LNCAP (cell line): Measurements from ENCODE around the gene RHBDF2.

ENCODE experiments used
- TF ChIP-seq, protein P1 (sequence below): fragments of 450-650 bp; IDR thresholded peaks from 2 replicates; pipeline ENCODE4 v1.5.1; 2017; ENCODE audit warnings: mild to moderate bottlenecking

Gene RHBDF2

DNA sequence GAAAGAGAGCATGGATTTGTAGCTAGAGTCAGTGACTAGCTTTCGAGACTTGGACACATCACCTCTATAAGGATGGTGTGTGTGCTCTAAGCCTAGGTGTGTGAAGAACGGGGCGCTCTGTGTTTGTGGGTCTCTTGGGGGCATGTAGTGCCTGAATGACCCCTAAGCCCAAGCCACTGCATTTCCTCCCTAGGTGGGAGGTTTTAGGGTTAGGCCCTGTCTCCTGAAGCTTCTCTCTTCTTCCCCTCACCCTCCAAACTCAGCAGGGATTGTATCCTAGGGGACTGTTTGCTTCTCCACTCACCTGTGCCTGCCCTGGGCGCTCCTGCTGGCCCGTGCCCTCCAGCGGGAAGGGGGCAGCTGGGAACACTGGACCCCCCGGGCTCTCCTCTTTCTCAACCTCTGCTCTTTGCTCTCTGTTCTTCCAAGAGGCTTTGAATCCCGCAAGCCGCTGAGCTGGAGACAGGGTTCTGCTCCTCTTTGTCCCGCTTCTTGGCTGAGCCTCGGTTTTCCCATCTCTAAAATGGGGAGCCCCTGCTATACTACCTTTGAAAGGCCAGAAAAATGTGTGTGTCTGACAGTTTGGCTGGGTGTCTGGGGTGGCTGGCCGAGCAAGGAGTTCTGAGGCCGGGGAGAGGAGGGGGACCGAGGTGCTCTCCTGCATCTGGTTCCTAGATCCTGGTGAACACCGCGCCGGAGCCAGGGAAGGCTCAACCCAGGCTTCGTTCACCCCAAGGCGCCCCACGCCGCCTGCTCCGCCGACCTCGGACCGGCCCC lies 35.5 kb upstream of the RHBDF2 start:
- TF ChIP-seq, protein P1, sequence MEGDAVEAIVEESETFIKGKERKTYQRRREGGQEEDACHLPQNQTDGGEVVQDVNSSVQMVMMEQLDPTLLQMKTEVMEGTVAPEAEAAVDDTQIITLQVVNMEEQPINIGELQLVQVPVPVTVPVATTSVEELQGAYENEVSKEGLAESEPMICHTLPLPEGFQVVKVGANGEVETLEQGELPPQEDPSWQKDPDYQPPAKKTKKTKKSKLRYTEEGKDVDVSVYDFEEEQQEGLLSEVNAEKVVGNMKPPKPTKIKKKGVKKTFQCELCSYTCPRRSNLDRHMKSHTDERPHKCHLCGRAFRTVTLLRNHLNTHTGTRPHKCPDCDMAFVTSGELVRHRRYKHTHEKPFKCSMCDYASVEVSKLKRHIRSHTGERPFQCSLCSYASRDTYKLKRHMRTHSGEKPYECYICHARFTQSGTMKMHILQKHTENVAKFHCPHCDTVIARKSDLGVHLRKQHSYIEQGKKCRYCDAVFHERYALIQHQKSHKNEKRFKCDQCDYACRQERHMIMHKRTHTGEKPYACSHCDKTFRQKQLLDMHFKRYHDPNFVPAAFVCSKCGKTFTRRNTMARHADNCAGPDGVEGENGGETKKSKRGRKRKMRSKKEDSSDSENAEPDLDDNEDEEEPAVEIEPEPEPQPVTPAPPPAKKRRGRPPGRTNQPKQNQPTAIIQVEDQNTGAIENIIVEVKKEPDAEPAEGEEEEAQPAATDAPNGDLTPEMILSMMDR: no peak

DNA sequence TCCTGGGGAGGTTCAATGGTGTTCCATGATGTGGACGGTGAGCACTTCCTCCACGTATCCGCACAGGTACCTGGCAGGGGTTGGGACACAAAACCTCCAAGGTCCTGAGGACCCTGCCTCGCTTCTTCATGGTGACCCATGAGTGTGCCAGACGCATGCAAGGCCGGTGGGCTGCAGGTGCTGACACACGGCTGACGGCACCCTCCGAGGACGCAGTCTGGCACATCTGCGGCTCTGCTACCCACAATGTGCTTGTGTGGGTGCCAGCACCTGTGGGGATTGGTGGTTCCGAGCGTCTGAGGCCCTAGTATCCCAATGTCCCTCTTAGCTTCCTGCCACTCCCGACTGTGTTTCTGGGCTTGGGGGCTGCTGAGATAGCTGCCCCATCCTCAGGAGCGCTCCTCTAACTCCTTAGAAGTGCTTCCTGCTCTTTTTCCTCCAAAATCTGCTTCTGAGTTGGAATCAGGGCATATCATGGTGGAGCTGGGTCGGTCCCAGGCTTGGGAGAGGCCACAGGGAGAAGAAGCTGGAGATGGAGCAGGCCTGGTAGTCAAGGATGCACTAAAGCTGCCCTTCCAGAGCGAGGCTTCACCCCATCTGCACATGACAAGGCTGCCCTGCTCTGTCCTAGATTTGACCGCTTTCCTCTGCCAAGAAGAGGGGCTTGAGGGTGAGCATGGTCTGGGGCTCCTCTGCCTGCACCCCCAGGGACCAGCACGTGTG lies 34.7 kb upstream of the RHBDF2 start:
- TF ChIP-seq, protein P1: no peak

DNA sequence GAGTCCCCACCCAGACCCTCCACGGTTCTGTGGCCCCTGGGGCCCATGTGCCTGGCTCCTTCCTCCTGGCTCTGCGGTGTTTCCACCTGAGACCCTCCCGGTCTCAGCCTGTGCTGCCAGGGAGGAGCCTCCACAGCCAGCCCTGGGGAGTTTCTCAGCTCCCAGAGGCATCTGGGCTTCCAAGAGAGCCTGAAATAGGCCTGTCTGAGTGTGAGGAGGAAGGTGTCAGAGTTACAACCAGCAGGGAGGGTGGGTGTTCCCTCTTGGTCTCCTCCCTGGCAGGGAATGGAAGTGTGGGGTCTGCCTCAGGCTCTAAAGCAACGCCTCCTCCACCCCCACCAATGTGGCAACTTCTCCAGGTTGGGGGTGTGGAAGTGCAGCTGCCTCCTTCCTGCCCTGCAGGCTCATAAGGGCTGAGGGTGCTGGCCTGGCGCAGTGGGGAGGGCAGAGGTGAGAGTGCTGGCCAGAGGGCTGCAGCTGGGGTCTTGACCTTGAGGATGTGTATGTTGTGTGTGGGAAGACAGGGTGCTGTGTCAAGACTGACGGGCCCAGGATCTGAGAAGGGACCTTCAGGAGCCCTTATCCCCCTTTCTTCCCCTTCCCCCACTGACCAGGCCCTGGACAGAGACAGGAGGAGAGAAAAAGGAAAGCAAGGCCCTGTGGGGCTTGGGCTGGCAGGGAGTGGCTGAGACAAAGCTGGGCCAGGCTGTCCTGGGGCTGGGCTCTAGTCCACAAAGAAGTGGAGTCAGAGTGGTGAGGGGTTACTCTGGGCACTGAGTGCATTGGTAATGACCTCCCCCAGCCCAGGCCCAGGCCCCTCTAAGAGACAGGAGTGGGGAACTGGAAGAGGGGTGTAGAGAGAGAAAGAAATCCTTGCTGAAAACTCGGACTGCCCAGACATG lies 33.9 kb upstream of the RHBDF2 start:
- TF ChIP-seq, protein P1: no peak

DNA sequence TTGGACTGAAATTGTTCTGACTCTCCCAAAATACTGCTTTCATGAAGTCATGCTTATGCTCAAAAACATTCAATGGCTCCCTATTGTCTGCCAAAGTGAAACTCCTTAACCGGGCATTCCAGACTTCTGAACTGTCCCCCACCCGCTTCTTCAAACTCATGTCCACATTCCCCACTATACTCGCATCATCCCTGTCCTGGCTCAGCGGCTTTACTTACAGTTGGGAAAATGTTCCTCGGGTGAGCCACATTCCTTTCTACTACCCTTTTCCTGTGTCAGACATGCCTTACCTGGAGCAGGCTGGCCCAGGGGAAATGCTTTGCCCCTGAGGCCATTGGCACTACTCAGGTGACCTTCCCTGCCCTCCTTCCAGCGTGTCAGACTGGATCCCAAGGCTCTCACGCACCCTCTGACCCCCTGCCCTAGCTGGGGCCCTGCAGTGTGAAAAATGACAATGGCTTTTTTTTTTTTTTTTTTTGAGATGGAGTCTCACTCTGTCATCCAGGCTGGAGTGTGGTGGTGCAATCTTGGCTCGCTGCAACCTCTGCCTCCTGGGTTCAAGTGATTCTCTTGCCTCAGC lies 30.9 kb upstream of the RHBDF2 start:
- TF ChIP-seq, protein P1: no peak

DNA sequence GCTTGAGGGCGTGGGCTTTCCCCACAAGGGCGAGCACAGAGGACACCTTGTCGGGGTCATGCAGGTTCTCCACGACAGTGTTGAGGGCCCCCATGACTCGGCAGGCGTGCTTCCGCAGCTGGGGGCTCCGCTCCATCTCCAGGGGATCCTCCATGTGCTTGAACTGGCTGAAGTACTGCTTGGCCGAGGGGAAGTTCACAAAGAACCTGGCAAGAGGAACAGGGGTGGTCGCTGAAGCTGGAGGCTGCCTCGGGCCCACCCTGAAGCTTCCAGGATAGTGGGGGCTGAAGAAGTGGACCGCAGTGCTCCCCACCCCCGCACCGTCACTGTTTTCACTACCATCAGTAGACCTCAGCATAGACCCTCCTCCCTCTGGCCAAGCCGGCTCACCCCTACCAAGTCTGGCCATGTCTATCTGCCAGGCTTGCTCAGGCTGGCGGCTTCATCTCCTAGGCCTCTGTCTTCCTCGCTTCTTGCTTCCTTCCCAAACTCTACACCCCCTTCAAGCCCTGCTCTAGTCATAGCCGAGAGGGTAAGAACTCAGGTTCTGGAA lies 30.3 kb upstream of the RHBDF2 start:
- TF ChIP-seq, protein P1: no peak

DNA sequence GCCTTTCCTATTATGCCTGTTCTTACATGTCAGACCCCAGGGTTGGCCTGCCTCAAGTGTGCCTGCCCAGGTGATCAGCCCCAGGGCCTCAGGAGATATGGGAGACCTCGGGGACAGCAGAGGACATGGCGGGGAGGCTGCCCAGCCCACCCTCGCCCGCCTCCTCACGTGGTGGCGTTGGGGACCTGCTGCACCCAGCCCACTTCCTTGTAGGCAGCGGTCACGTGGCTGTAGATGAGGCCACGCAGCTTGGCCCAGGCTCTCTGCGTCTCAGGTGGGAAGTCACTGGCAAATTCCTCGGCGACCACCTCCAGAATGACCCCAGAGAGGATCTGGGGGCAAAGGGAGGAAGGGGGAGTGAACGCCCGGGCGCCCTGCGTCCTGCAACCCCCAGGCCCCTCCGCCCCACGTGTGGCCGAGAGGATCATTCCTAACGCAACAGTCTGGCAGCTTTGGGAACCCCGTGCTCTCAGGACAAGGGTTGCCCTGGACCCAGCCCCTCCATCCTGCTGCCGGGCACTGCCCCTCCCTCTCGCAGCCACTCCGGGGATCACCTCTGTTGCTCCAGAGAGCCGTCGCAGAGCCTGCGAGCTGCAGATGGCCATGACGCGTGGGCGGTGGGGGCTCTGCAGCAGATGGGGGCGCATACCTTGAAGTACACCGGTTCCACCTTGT lies 29.7 kb upstream of the RHBDF2 start:
- TF ChIP-seq, protein P1: no peak
